Stimulated activated memory B cell treated with anti-CD40 and anti-IgM and Interleukin-4, amounts not matched to agents 10 μg/mL and 1 μg/mL and 100 μg/mL, for 72 hours (primary cell): ENCODE measurements around the gene PLA2G3.

Experiments
- ATAC-seq: fragments of 150-1000 bp; cut with Tn5 transposase; 2 replicates; pipeline ENCODE4 v1.10.0; 2021
- H3K27ac Mint-ChIP-seq: one replicate; pipeline ENCODE4 v1.8.0; 2022; ENCODE audit warnings: mild to moderate bottlenecking, mixed read lengths
- H3K27me3 Mint-ChIP-seq: one replicate; pipeline ENCODE4 v1.8.0; 2022; ENCODE audit warnings: mixed read lengths
- H3K36me3 Mint-ChIP-seq: one replicate; pipeline ENCODE4 v1.8.0; 2022; ENCODE audit warnings: mixed read lengths
- H3K4me1 Mint-ChIP-seq: one replicate; pipeline ENCODE4 v1.8.0; 2022; ENCODE audit warnings: mixed read lengths
- H3K4me3 Mint-ChIP-seq: one replicate; pipeline ENCODE4 v1.8.0; 2022; ENCODE audit warnings: mild to moderate bottlenecking, moderate library complexity, mixed read lengths
- H3K9me3 Mint-ChIP-seq: one replicate; pipeline ENCODE4 v1.8.0; 2022; ENCODE audit warnings: mixed read lengths

PLA2G3 gene

DNA sequence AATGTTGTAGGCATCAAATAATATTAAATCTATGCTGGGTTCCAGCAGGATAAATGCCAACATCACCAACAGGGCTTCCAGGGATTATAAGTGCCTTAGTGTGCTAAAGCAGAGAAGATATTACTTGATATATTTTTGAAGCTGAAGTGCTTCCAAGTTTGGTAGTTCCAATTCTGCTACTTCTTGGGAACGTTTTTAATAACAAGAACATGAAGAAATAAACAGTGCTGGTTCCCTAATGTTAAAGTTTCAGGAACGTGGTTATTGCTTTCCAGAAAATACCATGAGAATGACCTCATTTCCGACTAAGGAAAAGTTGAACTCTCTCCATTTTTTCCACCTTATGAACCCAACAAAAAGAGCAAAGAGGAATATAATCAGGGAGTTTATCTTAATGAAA, 15.1 kb upstream of the PLA2G3 start:
- H3K4me3 Mint-ChIP-seq: no peak overlapping the region
- peaks cover 8% of the 10 kb centered on the region for H3K4me1 Mint-ChIP-seq

DNA sequence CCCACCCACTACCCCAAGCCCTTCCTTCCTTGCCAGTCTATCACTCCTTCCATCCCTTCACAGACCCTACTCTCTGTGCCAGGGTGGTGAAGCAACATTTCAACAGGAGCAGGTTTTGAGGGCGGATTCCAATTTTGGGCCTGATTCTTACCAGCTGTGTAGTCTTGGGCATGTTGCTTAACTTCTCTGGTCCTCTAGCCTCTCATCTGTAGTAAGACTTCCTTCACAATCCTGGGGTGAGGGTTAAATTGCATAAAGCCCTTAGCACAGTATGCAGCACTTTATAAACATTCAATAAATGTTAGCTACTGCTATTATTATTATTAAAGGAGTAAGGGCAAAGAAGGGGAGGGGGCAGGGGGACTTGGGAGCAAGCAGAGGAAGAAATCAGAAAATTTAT, 14.7 kb upstream of the PLA2G3 start:
- no peaks in the 10 kb centered on the region for H3K36me3 Mint-ChIP-seq
- H3K27ac Mint-ChIP-seq: no peak overlapping the region
- H3K27me3 Mint-ChIP-seq: no peaks in the 10 kb centered on the region
- ATAC-seq: no peak
- no peaks in the 10 kb centered on the region for H3K9me3 Mint-ChIP-seq
- H3K4me1 Mint-ChIP-seq: peaks cover 8% of the 10 kb centered on the region
- no peak overlapping the region for H3K4me3 Mint-ChIP-seq

More for the DNA sequence above, 15.1 kb upstream of the PLA2G3 start:
- ATAC-seq: no peak
- no peaks in the 10 kb centered on the region for H3K36me3 Mint-ChIP-seq
- no peaks in the 10 kb centered on the region for H3K27me3 Mint-ChIP-seq
- no peak overlapping the region for H3K27ac Mint-ChIP-seq
- no peaks in the 10 kb centered on the region for H3K9me3 Mint-ChIP-seq

DNA sequence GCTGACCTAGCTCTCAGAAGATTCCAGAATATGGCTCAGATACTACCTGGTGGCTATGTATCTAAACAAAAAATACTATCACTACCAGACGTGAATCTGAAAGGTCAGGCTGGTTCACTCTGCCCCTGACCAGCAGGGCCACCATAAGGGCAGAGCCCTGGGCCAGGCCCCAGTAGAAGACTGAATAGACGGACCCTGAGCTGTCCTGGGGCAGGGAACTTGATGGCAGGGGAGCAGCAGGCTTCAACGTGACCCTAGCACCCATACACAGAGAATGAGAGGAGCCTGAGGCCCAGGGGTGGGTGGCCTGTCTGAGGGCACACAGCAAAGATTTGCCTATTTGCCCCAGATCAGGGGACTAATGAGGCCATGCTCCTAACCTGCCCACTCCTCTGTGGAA, 13.0 kb upstream of the PLA2G3 start:
- Mint-ChIP-seq H3K27ac (no peak overlapping the region), H3K4me1 (peaks cover 7% of the 10 kb centered on the region), H3K27me3 (no peaks in the 10 kb centered on the region), H3K4me3 (no peak overlapping the region), H3K9me3 (no peaks in the 10 kb centered on the region), H3K36me3 (no peaks in the 10 kb centered on the region)
- no peak for ATAC-seq

DNA sequence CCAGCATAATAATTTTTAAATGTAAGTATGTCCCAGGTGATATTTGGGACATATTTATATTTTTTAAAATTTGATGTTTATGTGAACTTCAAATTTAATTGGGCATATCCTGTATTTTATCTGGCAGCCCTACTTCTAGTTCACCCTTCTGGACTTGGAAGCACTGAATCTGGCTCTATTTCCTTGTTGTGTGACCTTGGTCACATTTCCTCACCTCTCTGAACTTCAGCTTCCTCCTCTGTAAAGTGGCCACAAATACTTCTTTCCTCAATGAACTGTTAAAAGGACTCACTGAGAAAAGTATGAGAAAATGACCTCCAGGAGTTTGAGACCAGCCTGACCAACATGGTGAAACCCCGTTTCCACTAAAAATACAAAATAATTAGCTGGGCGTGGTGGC, 11.6 kb upstream of the PLA2G3 start:
- Mint-ChIP-seq H3K27ac (no peak overlapping the region), H3K9me3 (no peaks in the 10 kb centered on the region), H3K4me1 (peaks cover 7% of the 10 kb centered on the region), H3K27me3 (no peaks in the 10 kb centered on the region), H3K4me3 (no peak overlapping the region), H3K36me3 (no peaks in the 10 kb centered on the region)
- no peak for ATAC-seq

DNA sequence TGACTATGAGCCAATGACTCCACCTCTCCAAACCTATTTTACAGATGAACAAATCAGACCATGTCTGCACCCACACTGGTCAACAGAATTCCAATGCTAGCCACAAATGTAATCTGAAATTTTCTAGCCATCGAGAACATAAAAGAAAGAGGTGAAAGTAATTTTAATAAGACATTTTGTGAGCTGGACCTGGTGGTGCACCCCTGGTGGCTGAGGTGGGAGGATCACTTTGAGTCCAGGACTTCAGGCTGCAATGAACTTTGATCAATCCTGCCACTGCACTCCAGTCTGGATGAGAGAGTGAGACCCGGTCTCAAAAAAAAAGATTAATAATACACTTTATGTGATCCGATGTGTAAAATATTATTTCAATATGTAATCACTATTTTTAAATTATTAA, 10.3 kb upstream of the PLA2G3 start:
- Mint-ChIP-seq H3K27me3 (no peaks in the 10 kb centered on the region), H3K4me1 (peaks cover 7% of the 10 kb centered on the region), H3K27ac (no peak overlapping the region), H3K4me3 (no peak overlapping the region), H3K9me3 (no peaks in the 10 kb centered on the region), H3K36me3 (no peaks in the 10 kb centered on the region)
- ATAC-seq: no peak

DNA sequence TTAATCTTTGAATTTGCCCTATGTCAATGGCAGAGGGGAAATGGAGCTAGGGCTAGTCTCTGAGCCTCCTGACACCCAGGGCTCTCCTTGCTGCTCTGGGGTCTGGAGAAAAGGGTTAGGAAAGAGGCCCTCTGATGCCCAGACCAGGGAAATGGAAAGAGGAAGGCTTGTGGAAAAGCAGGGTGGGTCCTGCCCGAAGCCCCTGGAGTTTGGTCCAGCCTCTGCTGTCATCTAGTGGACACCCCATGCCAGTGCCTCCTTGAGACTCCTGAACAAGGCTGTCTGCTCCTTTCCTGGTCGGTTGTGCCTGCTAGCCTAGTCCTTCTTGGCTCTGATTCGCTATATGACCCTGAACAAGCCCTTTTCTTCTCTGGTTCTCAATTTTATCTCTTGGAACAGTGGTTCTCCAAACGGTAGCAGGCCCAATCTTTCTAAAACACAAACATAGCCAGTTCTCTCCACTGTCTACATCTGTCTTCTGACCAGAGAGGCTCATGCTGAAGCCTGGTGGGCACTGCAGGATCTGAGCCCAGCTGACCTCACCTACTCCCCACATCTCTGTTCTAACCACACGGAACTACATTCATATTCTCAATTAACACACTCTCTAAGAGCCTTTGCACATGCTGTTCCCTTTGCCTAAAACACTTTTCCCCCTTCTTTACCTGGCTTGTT, 8.8 kb upstream of the PLA2G3 start:
- Mint-ChIP-seq H3K27ac (no peak overlapping the region), H3K4me1 (peaks cover 7% of the 10 kb centered on the region), H3K9me3 (peaks cover 4% of the 10 kb centered on the region), H3K36me3 (no peaks in the 10 kb centered on the region), H3K27me3 (no peaks in the 10 kb centered on the region), H3K4me3 (no peak overlapping the region)
- peak; percentile 81 for ATAC-seq

DNA sequence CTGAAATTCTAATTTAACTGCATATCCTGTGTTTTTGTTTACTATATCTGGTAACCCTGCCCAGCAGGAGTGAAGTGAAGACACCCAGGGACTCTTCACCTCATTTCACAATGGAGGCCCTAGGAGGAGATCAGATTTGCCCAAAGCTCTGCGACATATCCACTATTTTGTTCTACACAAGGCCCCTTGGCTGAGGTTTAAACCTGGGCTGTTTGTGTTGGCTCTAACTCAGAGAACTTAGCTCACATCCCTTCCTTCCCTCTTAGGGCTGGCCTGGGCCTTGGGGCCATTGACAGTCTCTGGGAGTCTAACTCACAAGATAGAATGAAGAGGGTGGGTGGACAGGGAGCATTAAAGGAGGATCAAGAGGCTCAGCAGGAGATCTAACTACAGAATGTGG, 8.2 kb upstream of the PLA2G3 start:
- H3K4me3 Mint-ChIP-seq: no peak overlapping the region
- H3K27ac Mint-ChIP-seq: no peak overlapping the region
- no peaks in the 10 kb centered on the region for H3K27me3 Mint-ChIP-seq
- no peaks in the 10 kb centered on the region for H3K36me3 Mint-ChIP-seq
- H3K9me3 Mint-ChIP-seq: peaks cover 4% of the 10 kb centered on the region
- ATAC-seq: no peak
- peaks cover 7% of the 10 kb centered on the region for H3K4me1 Mint-ChIP-seq

DNA sequence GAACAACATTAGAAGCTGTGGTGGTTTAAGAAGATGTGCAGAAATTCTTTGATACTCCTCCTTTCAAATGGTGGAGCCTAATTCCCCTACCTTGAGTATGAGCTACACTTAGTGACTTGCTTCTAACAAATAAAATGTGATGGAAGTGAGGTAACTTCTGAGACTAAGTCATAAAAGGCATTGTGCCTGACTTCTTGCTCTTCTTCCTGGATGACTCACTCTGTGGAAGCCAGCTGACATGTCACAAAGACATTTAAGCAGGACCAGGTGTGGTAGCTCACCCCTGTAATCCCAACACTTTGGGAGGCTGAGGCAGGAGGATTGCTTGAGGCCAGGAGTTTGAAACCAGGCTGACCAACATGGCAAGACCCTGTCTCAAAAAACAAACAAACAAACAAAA, 3.9 kb upstream of the PLA2G3 start:
- Mint-ChIP-seq H3K36me3 (no peaks in the 10 kb centered on the region), H3K27me3 (peaks cover 21% of the 10 kb centered on the region), H3K4me3 (no peak overlapping the region), H3K9me3 (peaks cover 4% of the 10 kb centered on the region), H3K27ac (no peak overlapping the region), H3K4me1 (peaks cover 7% of the 10 kb centered on the region)
- no peak for ATAC-seq

DNA sequence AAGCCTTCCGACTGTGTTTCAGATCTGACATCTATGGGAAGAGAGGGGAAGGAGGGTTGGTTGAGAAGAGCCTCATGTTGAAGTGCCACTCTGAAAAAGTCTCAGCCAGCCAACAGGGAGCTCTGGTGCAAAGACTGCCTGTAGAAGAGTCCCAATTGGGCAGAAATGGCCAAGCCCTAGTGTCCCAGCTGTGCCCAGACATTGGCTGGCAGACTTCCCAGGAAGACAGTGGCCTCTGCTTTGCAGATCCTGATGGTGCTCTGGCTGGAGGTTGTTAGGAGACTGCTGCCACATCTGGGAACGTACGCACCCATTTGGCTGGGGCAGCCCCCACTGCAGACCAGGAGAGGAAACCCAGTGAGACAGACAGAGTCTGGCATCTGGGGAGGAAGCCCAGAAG, 3.2 kb upstream of the PLA2G3 start:
- Mint-ChIP-seq H3K9me3 (peaks cover 4% of the 10 kb centered on the region), H3K27me3 (peaks cover 28% of the 10 kb centered on the region), H3K36me3 (no peaks in the 10 kb centered on the region), H3K4me1 (peaks cover under 1% of the 10 kb centered on the region), H3K4me3 (no peak overlapping the region), H3K27ac (no peak overlapping the region)
- ATAC-seq: no peak

DNA sequence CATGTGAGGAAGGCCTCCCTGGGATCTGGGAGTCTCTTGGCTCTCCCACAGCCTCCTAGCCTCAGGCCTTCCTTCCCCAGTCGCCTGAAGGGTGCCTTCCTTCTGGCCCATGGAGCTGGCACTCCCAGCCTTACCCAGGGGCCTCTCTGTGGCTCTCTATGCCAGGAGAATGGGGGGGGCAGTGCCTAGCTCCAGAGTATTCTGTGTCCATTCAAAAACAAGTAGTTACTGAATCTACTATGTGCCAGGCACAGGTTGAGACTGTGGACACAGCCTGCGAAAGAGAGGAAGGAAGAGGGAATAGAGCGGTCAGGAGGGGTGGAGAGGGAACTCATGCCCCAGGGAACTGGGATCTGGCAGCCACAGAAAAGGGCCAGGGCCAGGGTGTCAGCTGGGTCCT, 2.7 kb upstream of the PLA2G3 start:
- Mint-ChIP-seq H3K27ac (no peak overlapping the region), H3K27me3 (peaks cover 33% of the 10 kb centered on the region), H3K36me3 (no peaks in the 10 kb centered on the region), H3K4me1 (no peaks in the 10 kb centered on the region), H3K4me3 (no peak overlapping the region), H3K9me3 (peaks cover 4% of the 10 kb centered on the region)
- no peak for ATAC-seq

DNA sequence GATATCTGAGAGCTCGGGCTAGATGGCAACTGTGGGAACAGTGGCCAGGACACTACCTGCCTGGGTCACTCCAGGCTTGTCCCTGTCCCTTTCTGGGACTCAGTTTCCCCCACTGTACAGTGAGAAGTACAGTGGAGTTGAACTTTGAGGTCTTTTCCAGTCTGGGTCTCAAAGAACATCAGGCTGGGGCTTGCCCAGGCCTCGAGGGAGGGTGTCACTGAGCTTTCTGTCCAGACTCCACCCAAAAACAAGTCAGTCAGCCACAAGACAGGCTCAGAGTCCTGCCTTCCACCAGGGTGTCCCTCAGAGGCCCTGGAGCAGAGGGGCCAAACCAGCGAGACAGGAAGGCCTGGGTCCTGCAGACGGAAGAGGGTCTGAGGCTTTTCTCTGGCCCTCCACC, 2.0 kb upstream of the PLA2G3 start:
- Mint-ChIP-seq H3K4me3 (no peak overlapping the region), H3K27me3 (peaks cover 34% of the 10 kb centered on the region), H3K4me1 (no peaks in the 10 kb centered on the region), H3K27ac (no peak overlapping the region), H3K36me3 (no peaks in the 10 kb centered on the region), H3K9me3 (peaks cover 4% of the 10 kb centered on the region)
- no peak for ATAC-seq

DNA sequence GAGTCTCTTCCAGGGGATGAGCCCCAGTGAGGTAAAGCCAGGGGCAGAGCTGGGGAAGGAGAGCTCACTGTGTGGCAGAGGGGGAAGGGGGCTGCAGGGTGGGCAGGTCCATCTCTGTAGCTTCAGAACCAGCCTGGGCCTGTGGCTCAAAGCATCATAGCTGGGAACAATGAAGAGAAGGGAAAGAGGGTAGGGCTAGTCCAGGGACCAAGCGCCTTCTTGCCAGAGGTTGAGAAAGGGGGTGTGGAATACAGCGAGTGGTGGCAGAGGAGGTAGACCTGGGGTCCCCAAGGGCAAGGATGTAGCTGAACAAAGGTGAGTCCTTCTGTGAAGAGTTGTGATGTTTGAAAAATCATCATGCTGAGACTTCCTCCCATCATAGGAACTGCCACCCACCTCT, 1.2 kb upstream of the PLA2G3 start:
- Mint-ChIP-seq H3K27ac (no peak overlapping the region), H3K9me3 (peaks cover 4% of the 10 kb centered on the region), H3K27me3 (peaks cover 34% of the 10 kb centered on the region), H3K36me3 (no peaks in the 10 kb centered on the region), H3K4me3 (no peak overlapping the region), H3K4me1 (no peaks in the 10 kb centered on the region)
- no peak for ATAC-seq

DNA sequence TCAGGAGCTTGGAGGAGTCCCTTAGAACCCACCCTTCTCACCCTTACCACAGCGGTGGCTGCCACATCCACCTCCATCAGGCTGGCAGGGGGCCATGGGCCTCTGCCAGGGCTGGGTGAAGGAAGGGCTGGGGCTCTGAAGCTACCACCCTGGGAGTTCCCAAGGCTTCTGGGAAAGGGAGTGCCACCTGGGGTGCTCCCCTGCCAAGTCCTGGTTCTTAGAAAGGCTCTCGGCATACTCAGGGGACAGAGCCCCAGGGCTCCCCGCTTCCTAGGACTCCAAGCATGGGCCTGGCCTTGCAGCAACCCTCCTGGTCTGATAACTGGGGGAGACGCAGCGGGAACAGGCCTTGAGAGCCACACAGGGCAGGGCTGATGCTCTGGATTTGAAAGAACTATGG, 438 bp upstream of the PLA2G3 start:
- Mint-ChIP-seq H3K27me3 (peaks cover 34% of the 10 kb centered on the region), H3K9me3 (peaks cover 4% of the 10 kb centered on the region), H3K4me1 (no peaks in the 10 kb centered on the region), H3K36me3 (no peaks in the 10 kb centered on the region), H3K27ac (no peak overlapping the region), H3K4me3 (no peak overlapping the region)
- no peak for ATAC-seq

DNA sequence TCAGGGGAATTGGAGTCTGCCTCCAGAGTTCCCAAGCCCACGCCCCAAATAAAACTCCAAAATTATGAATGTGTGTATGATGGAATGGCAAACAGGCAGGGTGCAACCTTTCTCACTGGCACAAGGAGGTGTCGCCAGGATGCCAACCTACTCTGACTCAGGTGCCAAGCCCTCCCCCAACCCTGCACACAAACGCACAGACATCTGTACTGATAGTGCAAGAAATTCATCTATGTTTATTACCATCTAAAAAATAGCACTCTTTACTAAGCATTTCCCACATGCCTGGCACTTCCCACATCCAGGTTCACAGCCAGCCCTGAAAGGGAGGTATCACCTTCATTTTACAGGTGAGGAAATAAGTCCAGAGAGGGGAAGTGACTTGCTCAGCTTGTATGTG, 1.2 kb downstream of the PLA2G3 start:
- H3K27me3 Mint-ChIP-seq: peaks cover 34% of the 10 kb centered on the region
- no peaks in the 10 kb centered on the region for H3K4me1 Mint-ChIP-seq
- no peak for ATAC-seq
- H3K36me3 Mint-ChIP-seq: no peaks in the 10 kb centered on the region
- H3K9me3 Mint-ChIP-seq: no peaks in the 10 kb centered on the region
- no peak overlapping the region for H3K27ac Mint-ChIP-seq
- H3K4me3 Mint-ChIP-seq: no peak overlapping the region

DNA sequence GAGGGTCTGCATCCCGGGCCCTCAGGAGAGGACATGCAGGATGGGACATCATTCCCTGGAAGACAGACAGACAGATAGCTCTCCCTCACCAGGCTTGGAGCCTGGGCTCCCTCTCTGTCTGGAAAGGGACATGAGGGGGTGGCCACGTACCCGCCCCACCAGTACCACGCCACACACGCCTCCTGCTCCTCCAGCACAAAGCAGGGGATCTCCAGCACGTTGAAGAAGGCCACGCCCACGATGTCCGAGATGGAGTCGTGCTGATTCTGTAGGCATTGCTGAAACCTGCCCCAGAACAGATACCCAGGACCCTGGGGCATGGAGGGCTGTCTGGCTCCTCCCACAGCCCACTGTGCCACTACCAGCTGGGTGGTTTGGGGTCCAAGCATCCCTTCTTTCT, 2.2 kb downstream of the PLA2G3 start:
- ATAC-seq: no peak
- Mint-ChIP-seq H3K4me1 (no peaks in the 10 kb centered on the region), H3K36me3 (no peaks in the 10 kb centered on the region), H3K27me3 (peaks cover 34% of the 10 kb centered on the region), H3K4me3 (no peak overlapping the region), H3K27ac (no peak overlapping the region), H3K9me3 (no peaks in the 10 kb centered on the region)

DNA sequence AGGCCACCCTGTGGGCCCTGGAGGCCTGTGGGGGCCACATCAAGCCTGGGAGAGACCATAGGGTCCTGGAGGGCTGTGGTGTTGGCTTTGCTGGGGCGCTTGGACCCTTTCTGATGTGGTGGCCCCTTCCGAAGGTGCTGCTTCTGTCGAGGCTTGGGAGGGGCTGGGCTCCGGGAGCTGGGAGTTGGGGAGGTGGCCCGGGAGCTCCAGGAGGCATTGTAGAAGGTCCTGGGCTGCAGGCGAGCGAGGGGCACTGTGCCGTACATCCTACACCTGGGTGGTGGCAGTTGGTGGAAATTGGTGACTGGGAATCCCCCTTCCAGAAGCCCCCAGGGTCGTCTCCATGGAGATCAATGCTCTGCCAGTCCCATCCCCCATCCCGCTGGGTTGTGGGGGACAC, 2.6 kb downstream of the PLA2G3 start:
- H3K36me3 Mint-ChIP-seq: no peaks in the 10 kb centered on the region
- no peak overlapping the region for H3K4me3 Mint-ChIP-seq
- no peaks in the 10 kb centered on the region for H3K9me3 Mint-ChIP-seq
- no peaks in the 10 kb centered on the region for H3K4me1 Mint-ChIP-seq
- no peak for ATAC-seq
- no peak overlapping the region for H3K27ac Mint-ChIP-seq
- H3K27me3 Mint-ChIP-seq: peaks cover 34% of the 10 kb centered on the region

DNA sequence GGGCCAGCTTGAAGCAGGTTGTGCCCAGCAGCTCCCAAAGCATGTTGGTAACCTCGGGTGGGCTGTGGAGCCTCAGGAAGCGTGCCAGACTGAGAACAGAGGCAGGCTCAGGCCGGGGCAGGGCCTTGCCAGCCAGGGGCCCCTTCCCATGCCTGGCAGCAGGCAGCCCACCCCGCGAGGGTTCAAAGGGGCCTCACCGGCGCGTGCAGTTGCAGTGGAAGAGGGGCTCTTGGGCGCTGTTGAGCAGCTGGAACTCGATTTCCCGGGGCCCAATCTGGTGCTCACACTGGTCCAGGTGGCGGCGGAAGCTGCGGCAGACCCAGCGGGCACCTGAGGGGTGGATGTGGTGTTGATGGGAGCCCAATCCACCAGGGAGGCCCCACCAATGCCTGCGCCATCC, 3.6 kb downstream of the PLA2G3 start:
- peaks cover 34% of the 10 kb centered on the region for H3K27me3 Mint-ChIP-seq
- no peak overlapping the region for H3K27ac Mint-ChIP-seq
- H3K9me3 Mint-ChIP-seq: no peaks in the 10 kb centered on the region
- ATAC-seq: no peak
- H3K4me3 Mint-ChIP-seq: no peak overlapping the region
- H3K4me1 Mint-ChIP-seq: no peaks in the 10 kb centered on the region
- H3K36me3 Mint-ChIP-seq: no peaks in the 10 kb centered on the region
